ENCODE measurements around the gene EIF4EBP3. TPM values are rescaled to one million over a fixed set of nuclear protein-coding genes. Genes with fewer than 3 reads are reported as not detected.

Gene EIF4EBP3
- total RNA-seq, 1 donor = 4.7 TPM

DNA sequence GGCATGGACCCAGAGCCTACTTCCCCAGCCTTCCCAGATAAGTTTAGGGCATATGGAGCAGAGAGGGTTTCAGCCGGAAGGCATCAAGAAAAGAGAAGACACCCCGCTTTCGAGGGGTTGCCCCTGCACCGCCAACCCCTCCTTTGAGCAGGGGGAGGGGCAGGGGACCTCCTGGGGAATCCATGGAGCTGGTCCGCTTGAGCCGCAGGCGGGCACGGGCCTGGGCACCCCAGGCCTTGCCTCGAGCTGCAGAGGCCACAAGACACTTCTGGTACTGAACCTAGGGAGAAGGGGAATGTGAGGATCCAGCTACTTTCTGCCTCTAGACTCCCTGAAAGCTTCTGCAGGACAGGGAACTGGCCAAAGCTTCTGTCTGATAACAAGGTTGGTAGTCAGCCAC is 11.1 kb downstream of the EIF4EBP3 start:
- no peaks in the 10 kb centered on the region for H3K9me3 ChIP-seq (ENCODE audit: low read depth, low read length)
- peaks cover 41% of the 10 kb centered on the region for H3K79me2 ChIP-seq (ENCODE audit: insufficient read depth, low read length)
- H4K20me1 ChIP-seq (ENCODE audit: insufficient read depth, low read length) = peaks cover 13% of the 10 kb centered on the region
- H3K27me3 ChIP-seq (ENCODE audit: insufficient read depth, low read length) = no peaks in the 10 kb centered on the region
- no peak overlapping the region for H3K4me3 ChIP-seq (ENCODE audit: insufficient read depth, low read length)
- H3K27ac ChIP-seq (ENCODE audit: low read depth, low read length) = no peak overlapping the region
- H2AFZ ChIP-seq (ENCODE audit: low read length) = no peak overlapping the region
- TF ChIP-seq, protein P1, sequence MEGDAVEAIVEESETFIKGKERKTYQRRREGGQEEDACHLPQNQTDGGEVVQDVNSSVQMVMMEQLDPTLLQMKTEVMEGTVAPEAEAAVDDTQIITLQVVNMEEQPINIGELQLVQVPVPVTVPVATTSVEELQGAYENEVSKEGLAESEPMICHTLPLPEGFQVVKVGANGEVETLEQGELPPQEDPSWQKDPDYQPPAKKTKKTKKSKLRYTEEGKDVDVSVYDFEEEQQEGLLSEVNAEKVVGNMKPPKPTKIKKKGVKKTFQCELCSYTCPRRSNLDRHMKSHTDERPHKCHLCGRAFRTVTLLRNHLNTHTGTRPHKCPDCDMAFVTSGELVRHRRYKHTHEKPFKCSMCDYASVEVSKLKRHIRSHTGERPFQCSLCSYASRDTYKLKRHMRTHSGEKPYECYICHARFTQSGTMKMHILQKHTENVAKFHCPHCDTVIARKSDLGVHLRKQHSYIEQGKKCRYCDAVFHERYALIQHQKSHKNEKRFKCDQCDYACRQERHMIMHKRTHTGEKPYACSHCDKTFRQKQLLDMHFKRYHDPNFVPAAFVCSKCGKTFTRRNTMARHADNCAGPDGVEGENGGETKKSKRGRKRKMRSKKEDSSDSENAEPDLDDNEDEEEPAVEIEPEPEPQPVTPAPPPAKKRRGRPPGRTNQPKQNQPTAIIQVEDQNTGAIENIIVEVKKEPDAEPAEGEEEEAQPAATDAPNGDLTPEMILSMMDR (IDR thresholded peaks at IDR 0.05; ENCODE audit: extremely low read depth, low read depth, low read length) = no peak
- H3K4me2 ChIP-seq (ENCODE audit: insufficient read depth, low read length) = no peak overlapping the region
- DNase-seq (ENCODE audit: insufficient read length, low spot score, missing footprints) = peak; percentile 5
- H3K36me3 ChIP-seq (ENCODE audit: insufficient read depth, low read length) = peaks cover 8% of the 10 kb centered on the region
- H3K4me1 ChIP-seq (ENCODE audit: insufficient read depth, low read length) = peaks cover 34% of the 10 kb centered on the region

DNA sequence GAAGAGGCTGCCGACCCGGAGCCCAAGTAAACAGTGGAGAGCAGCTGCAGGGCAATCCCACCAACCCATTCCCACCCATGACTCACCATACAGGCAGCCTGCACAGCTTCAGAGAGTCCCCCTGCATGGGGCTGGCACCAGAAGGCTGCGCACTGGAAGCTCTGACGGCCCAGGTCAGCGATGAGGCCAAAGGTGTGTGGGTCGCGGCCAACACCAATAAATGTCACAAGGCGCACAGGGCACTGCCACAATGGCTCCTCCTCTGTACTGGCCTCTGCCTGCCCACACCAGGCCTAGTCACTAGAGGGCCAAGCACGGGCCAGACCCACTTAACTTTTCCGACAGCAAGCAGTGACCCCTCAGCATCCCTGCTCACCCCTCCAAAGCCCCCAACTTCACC is 12.8 kb downstream of the EIF4EBP3 start:
- Histone ChIP-seq H3K79me2 (ENCODE audit: insufficient read depth, low read length) (peaks cover 32% of the 10 kb centered on the region), H3K27ac (ENCODE audit: low read depth, low read length) (no peak overlapping the region), H3K9me3 (ENCODE audit: low read depth, low read length) (no peaks in the 10 kb centered on the region), H3K4me3 (ENCODE audit: insufficient read depth, low read length) (no peak overlapping the region), H3K4me1 (ENCODE audit: insufficient read depth, low read length) (peaks cover 28% of the 10 kb centered on the region), H3K27me3 (ENCODE audit: insufficient read depth, low read length) (no peaks in the 10 kb centered on the region), H3K4me2 (ENCODE audit: insufficient read depth, low read length) (no peak overlapping the region), H4K20me1 (ENCODE audit: insufficient read depth, low read length) (peaks cover 2% of the 10 kb centered on the region), H2AFZ (ENCODE audit: low read length) (no peak overlapping the region), H3K36me3 (ENCODE audit: insufficient read depth, low read length) (peaks cover 7% of the 10 kb centered on the region)
- TF ChIP-seq, protein P1 (IDR thresholded peaks at IDR 0.05; ENCODE audit: extremely low read depth, low read depth, low read length) = no peak
- peak; percentile 44 for DNase-seq (ENCODE audit: insufficient read length, low spot score, missing footprints)

DNA sequence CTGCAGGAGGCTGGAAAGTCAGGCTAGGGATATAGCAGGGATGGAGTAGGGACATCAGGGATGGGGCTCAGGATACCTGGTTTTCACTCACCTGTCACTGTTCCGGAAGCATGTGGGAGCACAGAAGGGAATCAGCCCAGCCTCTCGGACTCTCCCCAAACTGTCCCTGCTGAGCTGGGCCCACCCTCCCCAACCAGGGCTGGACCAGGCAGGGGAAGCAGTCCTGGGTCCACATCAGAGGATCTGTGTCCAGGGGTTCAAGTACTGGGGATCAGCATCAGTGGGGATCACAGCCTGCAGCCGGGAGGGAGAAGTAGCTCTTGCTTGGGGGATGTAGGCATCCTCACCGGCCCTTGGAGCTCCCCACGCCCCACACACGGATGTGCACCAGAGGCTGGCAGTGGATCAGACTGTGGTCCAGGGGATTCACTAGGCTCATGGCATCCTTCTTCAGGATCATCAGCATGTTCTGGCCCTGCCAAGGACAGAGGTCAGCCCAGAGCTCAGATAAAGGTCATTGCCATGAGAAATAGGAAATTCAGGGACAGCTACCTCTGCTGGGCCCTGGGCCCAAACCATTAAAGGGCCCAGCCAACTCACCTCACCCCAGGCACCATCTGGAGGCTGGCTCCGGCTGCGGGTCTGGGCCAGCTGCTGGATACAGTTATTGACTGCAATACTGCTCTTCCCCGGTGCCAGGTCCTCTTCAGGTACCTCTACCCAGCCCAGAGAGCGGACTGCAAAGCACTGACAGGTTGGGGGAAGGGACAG is 14.5 kb downstream of the EIF4EBP3 start:
- Histone ChIP-seq H3K27ac (ENCODE audit: low read depth, low read length) (no peak overlapping the region), H3K9me3 (ENCODE audit: low read depth, low read length) (no peaks in the 10 kb centered on the region), H3K4me1 (ENCODE audit: insufficient read depth, low read length) (peaks cover 26% of the 10 kb centered on the region), H3K4me2 (ENCODE audit: insufficient read depth, low read length) (no peak overlapping the region), H3K36me3 (ENCODE audit: insufficient read depth, low read length) (peaks cover 14% of the 10 kb centered on the region), H3K4me3 (ENCODE audit: insufficient read depth, low read length) (no peak overlapping the region), H3K27me3 (ENCODE audit: insufficient read depth, low read length) (no peaks in the 10 kb centered on the region), H3K79me2 (ENCODE audit: insufficient read depth, low read length) (peaks cover 32% of the 10 kb centered on the region), H2AFZ (ENCODE audit: low read length) (no peak overlapping the region), H4K20me1 (ENCODE audit: insufficient read depth, low read length) (no peaks in the 10 kb centered on the region)
- peak; percentile 27 for DNase-seq (ENCODE audit: insufficient read length, low spot score, missing footprints)
- TF ChIP-seq, protein P1 (IDR thresholded peaks at IDR 0.05; ENCODE audit: extremely low read depth, low read depth, low read length) = no peak

DNA sequence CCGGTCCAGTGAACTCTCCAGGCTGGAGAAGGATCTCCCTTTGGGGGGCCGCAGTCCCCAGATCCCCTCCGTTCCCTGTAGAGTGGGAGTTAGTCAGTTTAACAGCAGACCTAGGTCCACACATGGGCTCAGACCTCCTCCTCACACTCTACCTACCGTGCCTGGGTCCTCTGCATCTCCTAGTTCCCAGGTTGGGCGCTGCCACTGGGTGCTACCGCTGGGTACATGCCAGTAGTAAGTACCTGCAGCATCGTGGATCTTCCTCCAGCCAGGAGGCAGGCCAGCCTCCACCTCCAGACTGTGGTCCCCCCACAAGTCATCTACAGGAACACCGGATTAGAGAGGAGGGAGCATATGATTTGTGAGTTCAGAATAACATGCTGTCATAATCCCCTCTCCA is 16.1 kb downstream of the EIF4EBP3 start:
- H4K20me1 ChIP-seq (ENCODE audit: insufficient read depth, low read length) = no peaks in the 10 kb centered on the region
- peak overlapping the region; percentile 92 for H3K4me2 ChIP-seq (ENCODE audit: insufficient read depth, low read length)
- peak overlapping the region; percentile 84 for H3K27ac ChIP-seq (ENCODE audit: low read depth, low read length)
- peak overlapping the region; percentile 89 for H3K4me3 ChIP-seq (ENCODE audit: insufficient read depth, low read length)
- H3K36me3 ChIP-seq (ENCODE audit: insufficient read depth, low read length) = peaks cover 30% of the 10 kb centered on the region
- TF ChIP-seq, protein P1 (IDR thresholded peaks at IDR 0.05; ENCODE audit: extremely low read depth, low read depth, low read length) = no peak
- peak; percentile 8 for DNase-seq (ENCODE audit: insufficient read length, low spot score, missing footprints)
- no peaks in the 10 kb centered on the region for H3K27me3 ChIP-seq (ENCODE audit: insufficient read depth, low read length)
- H3K79me2 ChIP-seq (ENCODE audit: insufficient read depth, low read length) = peaks cover 45% of the 10 kb centered on the region
- peaks cover 20% of the 10 kb centered on the region for H3K4me1 ChIP-seq (ENCODE audit: insufficient read depth, low read length)
- H2AFZ ChIP-seq (ENCODE audit: low read length) = peak overlapping the region; percentile 56
- no peaks in the 10 kb centered on the region for H3K9me3 ChIP-seq (ENCODE audit: low read depth, low read length)

Measured in osteoblast (primary cell).